DMS53 treated with DMSO at 0.1 percent for 48 hours (cell line): Measurements from ENCODE around the gene NLRP3.
"Not testable (repeated sequence)": the region's sequence is repeated elsewhere in the genome, so short reads cannot be mapped to it uniquely, and the experiment has no call there.

Source experiments
- DNase-seq: peaks from one replicate; lab custom pipeline; 2025; ENCODE audit not compliant: unreplicated experiment; lab: John Stamatoyannopoulos, UW

The NLRP3 gene

GRCh38 chr1:247415423-247416361 is at the start of gene NLRP3:
TSS of gene NLRP3 (plus strand) at chr1:247416173. CDS start at chr1:247418801, 2,628 bp downstream.
- DNase-seq, result no peak

GRCh38 chr1:247366345-247366744 is 49.6 kb upstream of the NLRP3 start:
- not testable (repeated sequence) for DNase-seq

GRCh38 chr1:247366926-247367645 is 48.9 kb upstream of the NLRP3 start:
- no peak for DNase-seq

- DNase-seq, result no peak
Measured at GRCh38 chr1:247367786-247368422, 48.1 kb upstream of the NLRP3 start.

- DNase-seq, result no peak
Measured at GRCh38 chr1:247368490-247369145, 47.4 kb upstream of the NLRP3 start.

- no peak for DNase-seq
Measured at GRCh38 chr1:247370786-247371732, 44.9 kb upstream of the NLRP3 start.

GRCh38 chr1:247371801-247372259 is 44.1 kb upstream of the NLRP3 start:
- no peak for DNase-seq

- DNase-seq, result no peak
Measured at GRCh38 chr1:247373721-247374141, 42.2 kb upstream of the NLRP3 start.

- not testable (repeated sequence) for DNase-seq
Measured at GRCh38 chr1:247374651-247375334, 41.2 kb upstream of the NLRP3 start.

- no peak for DNase-seq
Measured at GRCh38 chr1:247375747-247376146, 40.2 kb upstream of the NLRP3 start.

- no peak for DNase-seq
Measured at GRCh38 chr1:247376659-247377058, 39.3 kb upstream of the NLRP3 start.

GRCh38 chr1:247377656-247378055 is 38.3 kb upstream of the NLRP3 start:
- not testable (repeated sequence) for DNase-seq

GRCh38 chr1:247378334-247379073 is 37.5 kb upstream of the NLRP3 start:
- DNase-seq, result no peak

- DNase-seq, result no peak
Measured at GRCh38 chr1:247385283-247385682, 30.7 kb upstream of the NLRP3 start.

GRCh38 chr1:247386217-247386616 is 29.8 kb upstream of the NLRP3 start:
- DNase-seq, result no peak

- DNase-seq, result no peak
Measured at GRCh38 chr1:247386687-247387086, 29.3 kb upstream of the NLRP3 start.

- no peak for DNase-seq
Measured at GRCh38 chr1:247387096-247387495, 28.9 kb upstream of the NLRP3 start.

- no peak for DNase-seq
Measured at GRCh38 chr1:247387565-247387964, 28.4 kb upstream of the NLRP3 start.
